WTC11 (cell line): ENCODE measurements around the gene FBP1. TPM values are rescaled to one million over a fixed set of nuclear protein-coding genes. Genes with fewer than 3 reads are reported as not detected.

Source experiments
- ATAC-seq: fragments of 200-7000 bp; cut with Tn5 transposase; 2 replicates; pipeline ENCODE4 v1.10.0; 2021; ENCODE audit warnings: mild to moderate bottlenecking, moderate library complexity
- CTCF ChIA-PET: fragments of 300-600 bp; sonication (Branson Sonifier 250); formaldehyde crosslinking; loops from one replicate; lab custom pipeline; 2021; ENCODE audit warnings: antibody characterized with exemption; lab: Charles Lee
- POLR2A ChIA-PET: fragments of 350-600 bp; sonication (Branson Sonifier 250); formaldehyde crosslinking; loops from one replicate; lab custom pipeline; 2021; ENCODE audit warnings: antibody characterized with exemption; lab: Charles Lee
- DNase-seq: peaks from one replicate; pipeline ENCODE4 v3.0.0; 2021; ENCODE audit warnings: low spot score
- H3K27ac Mint-ChIP-seq: 2 replicates; pipeline ENCODE4 v1.8.0; 2021; ENCODE audit warnings: mixed read lengths
- H3K27me3 Mint-ChIP-seq: 2 replicates; pipeline ENCODE4 v1.8.0; 2021; ENCODE audit warnings: low read depth, mild to moderate bottlenecking, moderate library complexity, mixed read lengths
- H3K36me3 Mint-ChIP-seq: 2 replicates; pipeline ENCODE4 v1.8.0; 2021; ENCODE audit warnings: mixed read lengths
- H3K4me1 Mint-ChIP-seq: 2 replicates; pipeline ENCODE4 v1.8.0; 2022; ENCODE audit warnings: mixed read lengths
- H3K4me3 Mint-ChIP-seq: 2 replicates; pipeline ENCODE4 v1.8.0; 2021; ENCODE audit warnings: mild to moderate bottlenecking, moderate library complexity, mixed read lengths
- H3K9me3 Mint-ChIP-seq: 2 replicates; pipeline ENCODE4 v1.8.0; 2021; ENCODE audit warnings: mixed read lengths
- CBFB ChIP-seq: sonication (generic); formaldehyde crosslinking; IDR thresholded peaks from 2 replicates; pipeline ENCODE4 v1.8.1; 2022; ENCODE audit warnings: mild to moderate bottlenecking, low read depth, missing genetic modification reagents
- CREB1 ChIP-seq: sonication (generic); formaldehyde crosslinking; IDR thresholded peaks from 2 replicates; pipeline ENCODE4 v1.8.0; 2023; ENCODE audit warnings: mild to moderate bottlenecking, missing genetic modification reagents
- ELF4 ChIP-seq: sonication (generic); formaldehyde crosslinking; IDR thresholded peaks from 2 replicates; pipeline ENCODE4 v1.8.1; 2022; ENCODE audit warnings: low read depth, mild to moderate bottlenecking, moderate library complexity, missing genetic modification reagents
- GRHL2 ChIP-seq: fragments of 250-450 bp; sonication (Bioruptor Pico); IDR thresholded peaks from 2 replicates; pipeline ENCODE4 v1.8.0; 2022; ENCODE audit warnings: mild to moderate bottlenecking, moderate library complexity; ENCODE audit not compliant: insufficient replicate concordance, severe bottlenecking
- GTF2I ChIP-seq: fragments of 250-450 bp; sonication (Bioruptor Pico); conservative IDR thresholded peaks from 2 replicates; pipeline ENCODE4 v1.4.0; 2021; ENCODE audit warnings: mild to moderate bottlenecking
- KAT7 ChIP-seq: sonication (generic); formaldehyde crosslinking; IDR thresholded peaks from 2 replicates; pipeline ENCODE4 v1.8.1; 2023; ENCODE audit warnings: missing genetic modification reagents, mild to moderate bottlenecking, borderline replicate concordance
- NFYB ChIP-seq: sonication (generic); formaldehyde crosslinking; conservative IDR thresholded peaks from 2 replicates; pipeline ENCODE4 v1.8.0; 2022; ENCODE audit warnings: low read depth, missing genetic modification reagents
- NR1H2 ChIP-seq: sonication (generic); formaldehyde crosslinking; IDR thresholded peaks from 2 replicates; pipeline ENCODE4 v1.9.0; 2021; ENCODE audit warnings: mild to moderate bottlenecking, moderate library complexity, missing genetic modification reagents
- SOX15 ChIP-seq: fragments of 250-450 bp; sonication (Bioruptor Pico); IDR thresholded peaks from 2 replicates; pipeline ENCODE4 v1.9.0; 2021; ENCODE audit warnings: mild to moderate bottlenecking
- TCF7 ChIP-seq: sonication (generic); formaldehyde crosslinking; IDR thresholded peaks from 2 replicates; pipeline ENCODE4 v1.8.0; 2022; ENCODE audit warnings: mild to moderate bottlenecking, low read depth, missing genetic modification reagents, moderate library complexity
- TEAD4 ChIP-seq: sonication (generic); formaldehyde crosslinking; IDR thresholded peaks from 2 replicates; pipeline ENCODE4 v1.8.0; 2022; ENCODE audit warnings: mild to moderate bottlenecking, missing genetic modification reagents
- TP53 ChIP-seq: sonication (generic); formaldehyde crosslinking; IDR thresholded peaks from 2 replicates; pipeline ENCODE4 v1.8.1; 2023; ENCODE audit warnings: mild to moderate bottlenecking, missing genetic modification reagents
- ZNF416 ChIP-seq: fragments of 250-450 bp; sonication (Bioruptor Pico); IDR thresholded peaks from 2 replicates; pipeline ENCODE4 v1.9.0; 2021; ENCODE audit warnings: mild to moderate bottlenecking, inconsistent platforms
- ZNF423 ChIP-seq: fragments of 250-450 bp; sonication (Bioruptor Pico); IDR thresholded peaks from 2 replicates; pipeline ENCODE4 v2.1.2; 2022; ENCODE audit warnings: mild to moderate bottlenecking, moderate library complexity
- total RNA-seq: library from RNA; stranded (reverse); gene quantifications from 3 replicates; pipeline ENCODE4 v1.2.3, GENCODE V29; 2021
- TF ChIP-seq, protein P1 (sequence below): fragments of 250-450 bp; sonication (Bioruptor Pico); IDR thresholded peaks from 2 replicates; pipeline ENCODE4 v1.9.0; 2021; ENCODE audit warnings: mild to moderate bottlenecking
- TF ChIP-seq, protein P2 (sequence below): fragments of 250-450 bp; sonication (Bioruptor Pico); IDR thresholded peaks from 2 replicates; pipeline ENCODE4 v1.9.0; 2021; ENCODE audit warnings: moderate library complexity, mild to moderate bottlenecking, inconsistent platforms, borderline replicate concordance
- TF ChIP-seq, protein P3 (sequence below): fragments of 250-450 bp; sonication (Bioruptor Pico); conservative IDR thresholded peaks from 2 replicates; pipeline ENCODE4 v1.9.0; 2021; ENCODE audit warnings: mild to moderate bottlenecking
- TF ChIP-seq, protein P4 (sequence below): sonication (generic); formaldehyde crosslinking; IDR thresholded peaks from 2 replicates; pipeline ENCODE4 v1.8.1; 2023; ENCODE audit warnings: mild to moderate bottlenecking, moderate library complexity, missing genetic modification reagents
- TF ChIP-seq, protein P5 (sequence below): sonication (generic); formaldehyde crosslinking; IDR thresholded peaks from 2 replicates; pipeline ENCODE4 v1.8.1; 2023; ENCODE audit warnings: mild to moderate bottlenecking, missing genetic modification reagents, borderline replicate concordance
- TF ChIP-seq, protein P6 (sequence below): sonication (generic); formaldehyde crosslinking; IDR thresholded peaks from 2 replicates; pipeline ENCODE4 v1.8.0; 2022; ENCODE audit warnings: mild to moderate bottlenecking, missing genetic modification reagents

Gene FBP1
- total RNA-seq, 1 experiment from 2014 or later = 6.4 TPM

DNA sequence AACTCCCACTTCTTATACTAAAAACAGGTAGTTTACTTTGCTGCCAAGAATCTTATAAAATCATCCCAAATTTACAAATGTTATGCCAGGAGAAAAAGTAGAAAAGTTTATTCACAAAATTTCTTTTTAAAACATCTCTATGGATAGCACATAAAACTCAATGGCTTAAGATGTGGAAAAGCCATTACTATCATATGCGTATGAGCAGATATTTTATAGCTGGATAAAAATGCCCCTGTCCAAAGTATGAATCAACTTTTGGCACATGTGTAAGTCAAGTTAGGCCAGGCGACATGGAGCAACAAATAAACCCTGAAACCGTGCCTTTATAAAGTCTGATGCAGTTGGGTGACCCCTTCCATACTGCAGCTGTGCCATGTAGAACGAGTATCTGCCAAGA is 38.6 kb upstream of the FBP1 start (continued):
- TF ChIP-seq GRHL2 (CRISPR knock-in tag) (no peak), KAT7 (CRISPR knock-in tag) (no peak), ELF4 (CRISPR knock-in tag) (no peak), TCF7 (CRISPR knock-in tag) (no peak), ZNF416 (CRISPR knock-in tag) (no peak), CBFB (CRISPR knock-in tag) (no peak), CREB1 (no peak)
- TF ChIP-seq, protein P1, sequence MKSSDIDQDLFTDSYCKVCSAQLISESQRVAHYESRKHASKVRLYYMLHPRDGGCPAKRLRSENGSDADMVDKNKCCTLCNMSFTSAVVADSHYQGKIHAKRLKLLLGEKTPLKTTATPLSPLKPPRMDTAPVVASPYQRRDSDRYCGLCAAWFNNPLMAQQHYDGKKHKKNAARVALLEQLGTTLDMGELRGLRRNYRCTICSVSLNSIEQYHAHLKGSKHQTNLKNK = no peak
- TF ChIP-seq, all 79 proteins: peak for 0

DNA sequence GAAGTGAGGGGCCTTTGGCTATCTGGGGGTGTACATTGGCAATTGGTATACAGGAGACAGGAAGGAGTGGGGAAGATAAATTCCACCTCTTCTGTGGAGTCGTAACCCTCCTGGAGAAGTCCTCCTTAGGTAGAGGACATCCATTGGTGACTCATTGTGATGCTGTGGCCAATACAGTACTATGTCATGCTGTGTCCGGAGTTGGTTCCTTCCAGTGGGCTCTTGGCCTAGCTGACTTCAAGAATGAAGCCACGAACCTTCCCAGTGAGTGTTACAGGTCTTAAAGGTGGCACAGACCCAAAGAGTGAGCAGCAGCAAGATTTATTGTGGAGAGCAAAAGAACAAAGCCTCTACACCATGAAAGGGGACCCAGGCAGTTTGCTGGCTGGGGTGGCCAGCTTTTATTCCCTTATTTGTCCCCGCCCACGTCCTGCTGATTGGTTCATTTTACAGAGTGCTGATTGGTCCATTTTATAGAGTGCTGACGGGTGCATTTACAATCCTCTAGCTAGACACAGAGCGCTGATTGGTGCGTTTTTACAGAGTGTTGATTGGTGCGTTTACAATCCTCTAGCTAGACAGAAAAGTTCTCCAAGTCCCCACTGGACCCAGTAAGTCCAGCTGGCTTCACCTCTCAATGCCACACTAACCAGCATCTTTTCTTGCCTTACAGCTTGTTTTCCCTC is 37.3 kb upstream of the FBP1 start:
- TF ChIP-seq ZNF423 (no peak), GTF2I (CRISPR knock-in tag) (no peak), TP53 (CRISPR knock-in tag) (no peak), TEAD4 (CRISPR knock-in tag) (no peak), NFYB (CRISPR knock-in tag) (0 out of 2 replicates have a peak, but pooled peaks have one; percentile 30)
- TF ChIP-seq, protein P2, sequence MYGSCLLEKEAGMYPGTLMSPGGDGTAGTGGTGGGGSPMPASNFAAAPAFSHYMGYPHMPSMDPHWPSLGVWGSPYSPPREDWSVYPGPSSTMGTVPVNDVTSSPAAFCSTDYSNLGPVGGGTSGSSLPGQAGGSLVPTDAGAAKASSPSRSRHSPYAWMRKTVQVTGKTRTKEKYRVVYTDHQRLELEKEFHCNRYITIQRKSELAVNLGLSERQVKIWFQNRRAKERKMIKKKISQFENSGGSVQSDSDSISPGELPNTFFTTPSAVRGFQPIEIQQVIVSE (CRISPR knock-in tag) = no peak
- TF ChIP-seq, protein P3, sequence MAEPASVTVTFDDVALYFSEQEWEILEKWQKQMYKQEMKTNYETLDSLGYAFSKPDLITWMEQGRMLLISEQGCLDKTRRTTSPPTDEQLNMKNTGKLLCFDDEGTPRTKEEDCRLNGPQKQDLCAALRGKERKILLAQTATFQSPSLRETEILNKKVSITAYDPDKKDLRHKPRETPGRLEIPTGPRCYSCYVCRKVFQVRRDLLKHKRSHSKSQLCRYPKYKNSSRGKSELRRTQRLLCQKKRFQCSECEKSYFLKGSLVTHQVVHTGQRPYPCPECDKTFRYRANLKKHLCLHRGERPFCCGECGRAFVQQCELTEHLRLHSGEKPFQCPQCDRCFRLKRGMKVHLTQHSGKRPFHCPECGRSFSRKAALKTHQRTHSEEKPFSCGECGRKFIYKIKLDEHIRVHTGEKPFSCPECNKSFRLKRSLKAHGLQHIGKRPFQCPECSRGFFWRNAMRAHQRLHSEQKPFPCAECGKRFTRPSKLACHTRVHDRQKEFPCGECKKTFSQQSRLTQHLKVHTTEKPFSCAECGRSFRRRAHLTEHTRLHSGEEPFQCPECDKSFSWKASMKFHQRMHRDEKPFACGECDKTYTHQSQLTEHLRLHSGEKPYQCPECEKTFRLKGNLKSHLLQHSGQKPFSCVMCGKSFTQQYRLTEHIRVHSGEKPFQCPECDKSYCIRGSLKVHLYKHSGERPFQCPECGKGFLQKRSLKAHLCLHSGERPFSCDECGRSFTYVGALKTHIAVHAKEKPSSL (CRISPR knock-in tag) = no peak
- TF ChIP-seq, protein P4, sequence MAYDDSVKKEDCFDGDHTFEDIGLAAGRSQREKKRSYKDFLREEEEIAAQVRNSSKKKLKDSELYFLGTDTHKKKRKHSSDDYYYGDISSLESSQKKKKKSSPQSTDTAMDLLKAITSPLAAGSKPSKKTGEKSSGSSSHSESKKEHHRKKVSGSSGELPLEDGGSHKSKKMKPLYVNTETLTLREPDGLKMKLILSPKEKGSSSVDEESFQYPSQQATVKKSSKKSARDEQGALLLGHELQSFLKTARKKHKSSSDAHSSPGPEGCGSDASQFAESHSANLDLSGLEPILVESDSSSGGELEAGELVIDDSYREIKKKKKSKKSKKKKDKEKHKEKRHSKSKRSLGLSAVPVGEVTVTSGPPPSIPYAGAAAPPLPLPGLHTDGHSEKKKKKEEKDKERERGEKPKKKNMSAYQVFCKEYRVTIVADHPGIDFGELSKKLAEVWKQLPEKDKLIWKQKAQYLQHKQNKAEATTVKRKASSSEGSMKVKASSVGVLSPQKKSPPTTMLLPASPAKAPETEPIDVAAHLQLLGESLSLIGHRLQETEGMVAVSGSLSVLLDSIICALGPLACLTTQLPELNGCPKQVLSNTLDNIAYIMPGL (CRISPR knock-in tag) = no peak
- ATAC-seq (no peak), DNase-seq (no peak)
- peaks cover 5% of the 10 kb centered on the region; the same call in 1 of the 2 replicates for H3K27me3 Mint-ChIP-seq
- H3K36me3 Mint-ChIP-seq = no peaks in the 10 kb centered on the region
- ChIA-PET POLR2A (no interaction called here), CTCF (no interaction called here)
- H3K27ac Mint-ChIP-seq = no peak overlapping the region
- peaks cover 9% of the 10 kb centered on the region for H3K9me3 Mint-ChIP-seq
- no peak overlapping the region for H3K4me3 Mint-ChIP-seq
- H3K4me1 Mint-ChIP-seq = peaks cover 11% of the 10 kb centered on the region

DNA sequence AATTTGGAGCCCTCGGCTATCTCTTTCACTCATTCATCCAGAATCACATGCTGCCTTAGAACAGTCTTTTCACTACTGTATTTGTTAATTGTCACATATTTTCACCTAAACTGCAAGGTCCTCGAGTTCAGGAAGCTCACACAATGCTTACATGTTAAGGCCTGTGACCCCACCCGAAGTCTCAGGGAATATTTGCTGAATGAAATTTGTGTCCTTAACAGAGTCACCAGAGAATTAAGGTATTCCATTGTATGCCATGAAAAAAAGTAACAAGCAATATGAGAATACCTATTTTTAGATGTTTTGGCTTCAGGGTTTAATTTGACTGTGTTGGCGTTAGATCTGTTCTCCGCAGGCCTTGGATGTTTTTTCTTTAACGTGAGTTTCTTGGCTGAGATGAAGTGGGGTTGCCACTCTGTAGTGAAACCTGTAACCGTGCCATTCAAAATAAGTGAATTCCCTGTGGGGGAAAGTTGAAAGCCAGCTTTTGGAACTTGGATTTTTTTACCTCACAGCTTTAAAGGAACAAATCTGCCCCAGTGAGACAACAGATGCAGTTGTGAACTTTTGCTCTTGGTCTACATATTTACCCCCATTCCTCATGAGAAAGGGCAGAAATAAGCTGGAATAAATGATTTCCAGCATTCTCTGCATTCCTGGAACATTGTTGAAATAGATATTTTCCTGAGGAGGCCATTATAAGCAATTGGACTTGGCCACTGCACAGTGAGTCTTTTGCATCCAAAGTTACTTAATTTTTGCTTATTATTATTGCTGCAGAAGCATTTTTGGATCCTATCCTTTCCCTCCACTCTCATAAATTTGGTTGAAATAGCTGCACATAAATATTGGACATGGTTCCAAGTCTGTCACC is 35.9 kb upstream of the FBP1 start:
- no peak for DNase-seq
- CTCF ChIA-PET = interaction anchor here (0.7 kb wide), 1 partner anchor 452 kb away, joined by 3 read pairs; no protein-coding TSS in a partner anchor
- ATAC-seq = no peak
- no peak overlapping the region for H3K4me3 Mint-ChIP-seq
- peaks cover 5% of the 10 kb centered on the region; the same call in 1 of the 2 replicates for H3K27me3 Mint-ChIP-seq
- peaks cover 11% of the 10 kb centered on the region for H3K4me1 Mint-ChIP-seq
- H3K36me3 Mint-ChIP-seq = no peaks in the 10 kb centered on the region
- H3K27ac Mint-ChIP-seq = no peak overlapping the region
- peaks cover 9% of the 10 kb centered on the region for H3K9me3 Mint-ChIP-seq
- POLR2A ChIA-PET = no interaction called here
- TF ChIP-seq, protein P5, sequence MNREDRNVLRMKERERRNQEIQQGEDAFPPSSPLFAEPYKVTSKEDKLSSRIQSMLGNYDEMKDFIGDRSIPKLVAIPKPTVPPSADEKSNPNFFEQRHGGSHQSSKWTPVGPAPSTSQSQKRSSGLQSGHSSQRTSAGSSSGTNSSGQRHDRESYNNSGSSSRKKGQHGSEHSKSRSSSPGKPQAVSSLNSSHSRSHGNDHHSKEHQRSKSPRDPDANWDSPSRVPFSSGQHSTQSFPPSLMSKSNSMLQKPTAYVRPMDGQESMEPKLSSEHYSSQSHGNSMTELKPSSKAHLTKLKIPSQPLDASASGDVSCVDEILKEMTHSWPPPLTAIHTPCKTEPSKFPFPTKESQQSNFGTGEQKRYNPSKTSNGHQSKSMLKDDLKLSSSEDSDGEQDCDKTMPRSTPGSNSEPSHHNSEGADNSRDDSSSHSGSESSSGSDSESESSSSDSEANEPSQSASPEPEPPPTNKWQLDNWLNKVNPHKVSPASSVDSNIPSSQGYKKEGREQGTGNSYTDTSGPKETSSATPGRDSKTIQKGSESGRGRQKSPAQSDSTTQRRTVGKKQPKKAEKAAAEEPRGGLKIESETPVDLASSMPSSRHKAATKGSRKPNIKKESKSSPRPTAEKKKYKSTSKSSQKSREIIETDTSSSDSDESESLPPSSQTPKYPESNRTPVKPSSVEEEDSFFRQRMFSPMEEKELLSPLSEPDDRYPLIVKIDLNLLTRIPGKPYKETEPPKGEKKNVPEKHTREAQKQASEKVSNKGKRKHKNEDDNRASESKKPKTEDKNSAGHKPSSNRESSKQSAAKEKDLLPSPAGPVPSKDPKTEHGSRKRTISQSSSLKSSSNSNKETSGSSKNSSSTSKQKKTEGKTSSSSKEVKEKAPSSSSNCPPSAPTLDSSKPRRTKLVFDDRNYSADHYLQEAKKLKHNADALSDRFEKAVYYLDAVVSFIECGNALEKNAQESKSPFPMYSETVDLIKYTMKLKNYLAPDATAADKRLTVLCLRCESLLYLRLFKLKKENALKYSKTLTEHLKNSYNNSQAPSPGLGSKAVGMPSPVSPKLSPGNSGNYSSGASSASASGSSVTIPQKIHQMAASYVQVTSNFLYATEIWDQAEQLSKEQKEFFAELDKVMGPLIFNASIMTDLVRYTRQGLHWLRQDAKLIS = no peak
- TF ChIP-seq, protein P6, sequence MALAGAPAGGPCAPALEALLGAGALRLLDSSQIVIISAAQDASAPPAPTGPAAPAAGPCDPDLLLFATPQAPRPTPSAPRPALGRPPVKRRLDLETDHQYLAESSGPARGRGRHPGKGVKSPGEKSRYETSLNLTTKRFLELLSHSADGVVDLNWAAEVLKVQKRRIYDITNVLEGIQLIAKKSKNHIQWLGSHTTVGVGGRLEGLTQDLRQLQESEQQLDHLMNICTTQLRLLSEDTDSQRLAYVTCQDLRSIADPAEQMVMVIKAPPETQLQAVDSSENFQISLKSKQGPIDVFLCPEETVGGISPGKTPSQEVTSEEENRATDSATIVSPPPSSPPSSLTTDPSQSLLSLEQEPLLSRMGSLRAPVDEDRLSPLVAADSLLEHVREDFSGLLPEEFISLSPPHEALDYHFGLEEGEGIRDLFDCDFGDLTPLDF = no peak
- TF ChIP-seq NR1H2 (CRISPR knock-in tag) = no peak
- no peak for TF ChIP-seq SOX15
